Measurements from ENCODE around the gene MCUB. TPM values are rescaled to one million over a fixed set of nuclear protein-coding genes. Genes with fewer than 3 reads are reported as not detected.

The MCUB gene
- total RNA-seq, 4 donors from 2014 or later, result 30.4 to 68.4 (median 44.6) TPM

- 91% methylated on average over 5 of the region's 5 CpGs for WGBS
- H3K27me3 ChIP-seq, result peaks cover 3% of the 10 kb centered on the region
- no peak for DNase-seq (ENCODE audit: low spot score in 2 of 2)
- TF ChIP-seq POLR2A (IDR thresholded peaks at IDR 0.05), result no peak
- TF ChIP-seq EP300 (IDR thresholded peaks at IDR 0.05), result no peak
- no peak for TF ChIP-seq POLR2AphosphoS5 (IDR thresholded peaks at IDR 0.05)
- TF ChIP-seq CTCF (IDR thresholded peaks at IDR 0.05), result no peak
- no peak overlapping the region for H3K27ac ChIP-seq
- H3K36me3 ChIP-seq, result no peaks in the 10 kb centered on the region
- H3K4me1 ChIP-seq, result peaks cover 11% of the 10 kb centered on the region
- no peak overlapping the region for H3K4me3 ChIP-seq
- no peaks in the 10 kb centered on the region for H3K9me3 ChIP-seq
Measured at GRCh38 chr4:109733728-109734127, 173.7 kb downstream of the MCUB start.

- no peak overlapping the region for H3K4me3 ChIP-seq
- DNase-seq (ENCODE audit: low spot score in 2 of 2), result no peak
- no peaks in the 10 kb centered on the region for H3K9me3 ChIP-seq
- peaks cover 3% of the 10 kb centered on the region for H3K27me3 ChIP-seq
- H3K27ac ChIP-seq, result no peak overlapping the region
- H3K4me1 ChIP-seq, result no peaks in the 10 kb centered on the region
- 63% methylated on average over 7 of the region's 7 CpGs for WGBS
- H3K36me3 ChIP-seq, result no peaks in the 10 kb centered on the region
- TF ChIP-seq POLR2AphosphoS5 (IDR thresholded peaks at IDR 0.05) (no peak), POLR2A (IDR thresholded peaks at IDR 0.05) (no peak), CTCF (IDR thresholded peaks at IDR 0.05) (no peak), EP300 (IDR thresholded peaks at IDR 0.05) (no peak)
Measured at GRCh38 chr4:109735566-109736365, 175.7 kb downstream of the MCUB start.

Other genes with a start within 250 kb of the MCUB start
- gene SEC24B, start 126.4 kb upstream of the MCUB start, total RNA-seq, result 10 to 100 TPM; 38.6 to 77.6 (median 46.1) TPM
- 10 to 100 TPM; 18.4 to 30.5 (median 20.3) TPM for gene CASP6, start 143.2 kb downstream of the MCUB start, total RNA-seq
- gene PLA2G12A, start 169.8 kb downstream of the MCUB start, total RNA-seq, result 10 to 100 TPM; 15.6 to 33.2 (median 20.5) TPM
- 10 to 100 TPM in 1 of 4 donors, 1 to 10 TPM in 2, not detected in 1; 2.0 to 10.1 (median 3.7) TPM for gene CFI, start 241.8 kb downstream of the MCUB start, total RNA-seq